SU-DHL-6 (cell line): ENCODE data around the gene TP53I13.
"Not testable (repeated sequence)": the region's sequence is repeated elsewhere in the genome, so short reads cannot be mapped to it uniquely, and the experiment has no call there.

Experiments
- H2AFZ ChIP-seq: fragments of 200-600 bp; sonication (generic); 2 replicates; pipeline ENCODE4 v1.6.1; 2014; ENCODE audit warnings: low read depth, mild to moderate bottlenecking, moderate library complexity, mixed read lengths, antibody characterized with exemption, low read length; ENCODE audit not compliant: severe bottlenecking
- H3F3A ChIP-seq: fragments of 200-600 bp; shearing (Covaris generic); 2 replicates; pipeline ENCODE4 v1.6.0; 2016; ENCODE audit warnings: antibody characterized with exemption, mild to moderate bottlenecking; ENCODE audit not compliant: insufficient read depth
- H3K27ac ChIP-seq: fragments of 200-600 bp; sonication (generic); 2 replicates; pipeline ENCODE4 v1.5.1; 2016; ENCODE audit warnings: low read depth, mild to moderate bottlenecking, low read length, moderate library complexity, mixed read lengths
- H3K27me3 ChIP-seq: fragments of 200-600 bp; sonication (generic), shearing (Covaris generic); 2 replicates; pipeline ENCODE4 v1.6.0; 2014; ENCODE audit warnings: mild to moderate bottlenecking, low read length
- H3K36me3 ChIP-seq: fragments of 200-600 bp; sonication (generic); 2 replicates; pipeline ENCODE4 v1.6.1; 2014; ENCODE audit warnings: mild to moderate bottlenecking, low read length, mixed read lengths
- H3K4me2 ChIP-seq: fragments of 300-600, 200-600 bp; shearing (Covaris generic), sonication (generic); 2 replicates; pipeline ENCODE4 v1.6.0; 2014; ENCODE audit warnings: low read length, low read depth, mild to moderate bottlenecking; ENCODE audit not compliant: poor library complexity, severe bottlenecking
- H3K4me3 ChIP-seq: fragments of 200-600 bp; sonication (generic); 2 replicates; pipeline ENCODE4 v1.5.1; 2014; ENCODE audit warnings: antibody characterized with exemption, low read length, mild to moderate bottlenecking, mixed read lengths; ENCODE audit not compliant: insufficient read depth, poor library complexity, severe bottlenecking
- H3K79me2 ChIP-seq: fragments of 200-600 bp; sonication (generic); 2 replicates; pipeline ENCODE4 v1.6.1; 2014; ENCODE audit warnings: mild to moderate bottlenecking, low read length, moderate library complexity; ENCODE audit not compliant: insufficient read depth
- H3K9ac ChIP-seq: fragments of 200-600 bp; sonication (generic); 2 replicates; pipeline ENCODE4 v1.7.0; 2014; ENCODE audit warnings: mild to moderate bottlenecking, low read length
- H3K9me2 ChIP-seq: fragments of 200-600 bp; sonication (generic); replicated peaks from 2 replicates; pipeline ENCODE4 v1.6.1; 2014; ENCODE audit warnings: low read length; ENCODE audit not compliant: insufficient read depth
- H3K9me3 ChIP-seq: fragments of 200-600 bp; sonication (generic); 2 replicates; pipeline ENCODE4 v1.6.1; 2014; ENCODE audit warnings: low read length, mixed read lengths; ENCODE audit not compliant: insufficient read depth
- H4K20me1 ChIP-seq: fragments of 200-600 bp; sonication (generic); 2 replicates; pipeline ENCODE4 v1.6.1; 2014; ENCODE audit warnings: low read depth, mild to moderate bottlenecking, antibody characterized with exemption, low read length, moderate library complexity, mixed read lengths
- CTCF ChIP-seq: fragments of 200-600 bp; sonication (generic); IDR thresholded peaks from one replicate; pipeline ENCODE4 v1.5.1; 2017; ENCODE audit warnings: antibody characterized with exemption, mild to moderate bottlenecking, low read length, moderate library complexity; ENCODE audit not compliant: insufficient read depth, poor library complexity, severe bottlenecking
- EZH2phosphoT487 ChIP-seq: fragments of 200-600 bp; sonication (generic), shearing (Covaris generic); conservative IDR thresholded peaks from 2 replicates; pipeline ENCODE4 v1.6.1; 2018; ENCODE audit warnings: mild to moderate bottlenecking, antibody characterized with exemption, low read length, moderate library complexity, mixed read lengths

Gene TP53I13

DNA sequence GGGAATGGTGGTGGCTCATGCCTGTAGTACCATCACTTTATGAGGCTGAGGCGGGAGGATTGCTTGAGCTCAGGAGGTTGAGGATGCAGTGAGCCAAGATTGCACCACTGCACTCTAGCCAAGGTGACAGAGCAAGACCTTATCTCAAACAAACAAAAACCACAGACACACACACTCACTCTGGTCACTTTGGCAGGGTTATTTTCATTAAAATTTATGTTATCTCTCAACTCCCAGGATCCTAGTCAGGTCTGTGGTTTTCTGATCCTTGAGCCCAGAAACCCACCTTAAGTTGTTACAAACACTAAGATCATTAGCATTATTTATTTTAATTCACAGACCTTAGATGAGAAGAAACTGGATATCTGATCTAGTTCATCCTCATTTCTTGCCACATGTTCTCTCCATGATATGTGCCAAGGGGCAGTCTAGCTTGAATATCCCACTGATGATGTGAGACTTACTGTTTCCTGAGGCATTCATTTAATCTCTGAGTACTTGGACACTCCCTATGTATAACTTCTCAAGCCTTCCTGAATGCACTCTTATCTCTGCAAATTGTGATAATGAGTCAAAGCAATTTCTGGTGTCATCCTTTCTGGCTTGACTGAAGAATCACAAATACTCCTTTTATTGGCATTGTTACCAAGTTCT is 11.3 kb upstream of the TP53I13 start:
- H3F3A ChIP-seq = peaks cover 8% of the 10 kb centered on the region
- H3K9ac ChIP-seq = no peak overlapping the region
- H3K9me3 ChIP-seq = no peaks in the 10 kb centered on the region
- H4K20me1 ChIP-seq = no peaks in the 10 kb centered on the region
- no peaks in the 10 kb centered on the region for H3K27me3 ChIP-seq
- H3K4me2 ChIP-seq = no peak overlapping the region
- H2AFZ ChIP-seq = no peak overlapping the region
- no peaks in the 10 kb centered on the region for H3K36me3 ChIP-seq
- H3K9me2 ChIP-seq = no peaks in the 10 kb centered on the region
- no peak overlapping the region for H3K27ac ChIP-seq
- no peak overlapping the region for H3K4me3 ChIP-seq
- TF ChIP-seq EZH2phosphoT487 (no peak), CTCF (no peak)
- no peaks in the 10 kb centered on the region for H3K79me2 ChIP-seq

DNA sequence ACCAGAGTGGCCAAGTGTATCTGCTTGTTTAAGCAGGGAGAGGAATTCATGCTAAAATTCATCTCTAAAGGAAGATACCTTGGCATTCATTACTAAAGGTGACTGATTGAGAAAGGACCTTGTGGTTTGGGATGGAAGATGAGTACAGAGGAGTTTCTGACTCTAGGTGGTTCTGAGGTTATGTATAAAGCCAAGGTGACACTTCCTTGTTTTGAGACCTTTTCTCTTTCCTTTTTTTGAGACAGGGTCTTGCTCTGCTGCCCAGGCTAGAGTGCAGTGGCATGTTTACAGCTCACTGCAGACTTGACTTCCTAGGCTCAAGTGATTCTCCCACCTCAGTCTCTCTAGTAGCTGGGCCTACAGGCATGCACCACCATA is 10.8 kb upstream of the TP53I13 start:
- no peaks in the 10 kb centered on the region for H4K20me1 ChIP-seq
- no peak overlapping the region for H3K4me3 ChIP-seq
- no peaks in the 10 kb centered on the region for H3K79me2 ChIP-seq
- H3K9ac ChIP-seq = no peak overlapping the region
- no peak for TF ChIP-seq EZH2phosphoT487
- TF ChIP-seq CTCF = no peak
- peaks cover 8% of the 10 kb centered on the region for H3F3A ChIP-seq
- no peak overlapping the region for H3K4me2 ChIP-seq
- H2AFZ ChIP-seq = no peak overlapping the region
- H3K27ac ChIP-seq = no peak overlapping the region
- no peaks in the 10 kb centered on the region for H3K9me2 ChIP-seq
- no peaks in the 10 kb centered on the region for H3K27me3 ChIP-seq
- H3K9me3 ChIP-seq = no peaks in the 10 kb centered on the region
- H3K36me3 ChIP-seq = no peaks in the 10 kb centered on the region

DNA sequence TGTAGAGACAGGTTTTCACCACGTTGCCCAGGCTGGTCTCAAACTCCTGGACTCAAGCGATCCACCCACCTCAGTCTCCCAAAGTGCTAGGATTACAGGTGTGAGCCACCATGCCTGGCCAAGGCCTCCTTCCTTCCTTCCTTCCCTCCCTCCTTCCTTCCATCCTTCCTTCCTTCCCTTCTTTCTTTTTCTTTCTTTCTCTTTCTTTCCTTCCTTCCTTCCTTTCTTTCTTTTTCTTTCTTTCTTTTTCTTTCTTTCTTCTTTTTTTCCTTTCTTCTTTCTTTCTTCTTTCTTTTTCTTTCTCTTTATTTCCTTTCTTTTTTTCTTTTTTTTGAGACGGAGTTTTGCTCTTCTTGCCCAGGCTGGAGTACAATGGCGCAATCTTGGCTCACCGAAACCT is 10.4 kb upstream of the TP53I13 start:
- H3K4me3 ChIP-seq, H3K27me3 ChIP-seq, H3K9ac ChIP-seq, H3K27ac ChIP-seq, H3K9me2 ChIP-seq, H3K9me3 ChIP-seq, H2AFZ ChIP-seq, H3K36me3 ChIP-seq, H3K79me2 ChIP-seq, H3K4me2 ChIP-seq, H4K20me1 ChIP-seq, H3F3A ChIP-seq: not testable (repeated sequence)

GRCh38 chr17:29559640-29560039 is 8.9 kb upstream of the TP53I13 start:
- H3K4me3 ChIP-seq = no peak overlapping the region
- H3K27me3 ChIP-seq = no peaks in the 10 kb centered on the region
- no peak overlapping the region for H3K4me2 ChIP-seq
- peaks cover 8% of the 10 kb centered on the region for H3F3A ChIP-seq
- H3K9ac ChIP-seq = no peak overlapping the region
- no peaks in the 10 kb centered on the region for H3K36me3 ChIP-seq
- H2AFZ ChIP-seq = no peak overlapping the region
- no peaks in the 10 kb centered on the region for H3K9me2 ChIP-seq
- peaks cover 5% of the 10 kb centered on the region; the same call in 1 of the 2 replicates for H3K79me2 ChIP-seq
- H3K9me3 ChIP-seq = no peaks in the 10 kb centered on the region
- TF ChIP-seq EZH2phosphoT487 (no peak), CTCF (no peak)
- H4K20me1 ChIP-seq = no peaks in the 10 kb centered on the region
- H3K27ac ChIP-seq = no peak overlapping the region
